Renal cortex interstitium (tissue), 15 donors: ENCODE data around the gene CNTNAP3B. TPM values are rescaled to one million over a fixed set of nuclear protein-coding genes. Genes with fewer than 3 reads are reported as not detected.
A peak's percentile ranks its signal among the peaks of the same experiment; 100 is the strongest.
"Not testable (repeated sequence)": the region's sequence is repeated elsewhere in the genome, so short reads cannot be mapped to it uniquely, and the experiment has no call there.

ENCODE experiments used
- DNase-seq, 11 donors: peaks; one replicate each; pipeline ENCODE4 v3.0.0-alpha.2; 2013; ENCODE audit warnings: low read depth in 9 of 11, low spot score in 4 of 11; ENCODE audit errors: extremely low read depth in 1 of 11
- long read RNA-seq, 16 experiments: transcript quantifications; one replicate each; lab custom pipeline, GENCODE V29; 2026
- polyA plus RNA-seq, 3 donors: library from polyadenylated mRNA; unstranded; fragments of 120-200 nt; gene quantifications; one replicate each; pipeline ENCODE4 v1.2.1, GENCODE V29; 2013; ENCODE audit not compliant: insufficient read length in 3 of 3

Gene CNTNAP3B
- polyA plus RNA-seq: 10 to 100 TPM; 13.2 to 20.2 (median 16.7) TPM
- long read RNA-seq, donor 1: 0 reads
- long read RNA-seq, donor 2: 0 reads
- long read RNA-seq, donor 3: 0 reads
- long read RNA-seq, donor 4: 0 reads
- long read RNA-seq, donor 5: 0 reads
- long read RNA-seq, donor 6: 0 reads
- long read RNA-seq, donor 7: 0 reads
- long read RNA-seq, donor 8: 0 reads
- long read RNA-seq, donor 9: 0 reads
- long read RNA-seq, donor 10: 0 reads
- long read RNA-seq, donor 11: 0 reads
- long read RNA-seq, donor 12: 0 reads
- long read RNA-seq, donor 13: 0 reads
- long read RNA-seq, donor 14: 0 reads
- long read RNA-seq, donor 15: 0 reads
- long read RNA-seq, donor 16: 0 reads

DNA sequence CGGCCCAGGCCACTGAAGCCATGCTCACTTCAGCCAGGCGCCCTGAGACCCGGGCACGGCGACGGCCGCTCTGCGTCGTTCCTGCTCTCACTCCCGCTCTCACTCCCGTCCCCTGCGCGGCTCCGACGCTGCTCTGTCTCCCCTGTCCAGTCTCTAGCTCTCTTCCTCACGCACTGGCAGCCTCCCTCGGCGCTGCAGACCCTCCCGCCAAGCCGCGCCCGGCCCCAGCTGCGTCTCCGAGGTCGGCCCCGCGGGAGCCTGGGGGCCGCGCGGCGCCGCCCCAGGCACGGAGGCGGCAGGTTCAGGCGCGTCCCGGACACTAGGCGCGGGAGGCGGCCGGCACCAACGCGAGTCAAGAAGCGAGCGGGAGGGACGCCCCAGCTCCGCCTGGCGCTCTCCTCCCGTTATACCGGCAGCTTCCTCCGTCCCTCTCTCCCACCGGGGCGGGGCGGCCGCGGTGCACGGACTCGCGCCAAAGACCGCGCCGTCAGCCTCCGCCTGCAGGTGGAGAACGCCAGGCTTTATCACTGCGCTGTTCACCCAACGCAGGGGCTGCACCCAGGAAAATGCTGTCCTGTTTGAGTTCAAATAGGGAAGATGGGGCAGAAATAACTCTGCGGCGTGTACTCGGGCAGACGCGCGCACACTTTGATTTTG, at the start of gene CNTNAP3B:
TSS of gene CNTNAP3B (minus strand) at position 354 of the 657 bp plus-strand sequence. CDS start at position 22, 332 bp downstream.
- DNase-seq: not testable (repeated sequence)

DNA sequence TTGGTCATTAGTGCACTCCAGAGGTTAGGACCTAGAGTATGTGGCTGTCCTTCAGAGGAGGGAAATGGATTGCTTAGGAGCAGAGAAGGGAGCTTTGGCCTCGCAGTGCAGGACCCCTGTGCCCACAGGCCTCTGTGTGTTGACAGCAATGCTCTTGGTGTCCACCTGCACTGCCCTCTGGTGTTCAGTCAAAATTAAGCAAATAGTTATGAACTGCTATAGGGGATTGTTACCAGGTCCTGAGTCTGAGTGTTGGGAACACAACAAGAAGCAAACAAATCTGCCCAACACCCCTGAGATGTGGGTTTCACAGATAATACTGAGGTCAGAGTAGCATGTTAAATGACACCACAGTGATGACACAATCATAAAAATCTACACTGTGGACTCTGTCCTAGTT, 31.1 kb upstream of the CNTNAP3B start:
- DNase-seq: peak in 5 of 11 donors; percentile 1 to 17 (median 3)

DNA sequence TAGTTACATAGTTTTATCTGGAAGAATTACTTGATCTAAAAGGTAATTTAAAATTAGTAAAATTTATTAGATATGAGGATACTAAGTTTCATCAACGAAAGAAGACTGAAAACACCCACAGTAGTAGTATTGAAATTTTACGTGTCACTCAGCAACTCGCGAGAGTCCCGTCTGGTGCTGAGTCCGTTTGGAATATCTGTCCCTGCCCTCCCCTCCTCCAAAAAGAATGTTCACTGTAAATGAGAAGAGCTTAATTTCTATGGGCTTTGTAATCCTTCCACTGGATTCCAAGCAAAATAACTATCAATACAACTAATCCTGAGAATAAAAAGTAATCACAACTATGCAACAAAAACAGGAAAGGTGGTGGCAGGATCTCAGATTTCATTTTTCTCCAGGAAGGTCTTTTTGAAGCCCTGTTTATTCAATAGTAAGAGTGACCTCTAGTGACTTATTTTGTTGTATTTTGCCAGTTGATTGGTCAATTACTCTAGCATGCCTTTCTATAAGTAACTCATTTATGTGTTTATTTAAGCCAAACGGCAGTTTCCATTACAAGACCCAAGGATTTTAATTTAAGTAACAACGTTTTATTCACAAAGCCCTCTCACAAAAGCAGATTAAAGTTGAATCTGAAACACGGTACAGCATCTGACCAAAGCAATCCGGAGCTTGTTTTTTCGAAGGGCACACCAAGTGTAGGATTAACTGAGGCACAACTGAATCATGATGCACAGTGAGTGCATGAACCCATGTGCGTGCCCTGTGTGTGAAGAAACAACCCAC, 2.0 kb downstream of the CNTNAP3B start:
- peak in 2 of 11 donors; percentile 2 to 14 for DNase-seq

DNA sequence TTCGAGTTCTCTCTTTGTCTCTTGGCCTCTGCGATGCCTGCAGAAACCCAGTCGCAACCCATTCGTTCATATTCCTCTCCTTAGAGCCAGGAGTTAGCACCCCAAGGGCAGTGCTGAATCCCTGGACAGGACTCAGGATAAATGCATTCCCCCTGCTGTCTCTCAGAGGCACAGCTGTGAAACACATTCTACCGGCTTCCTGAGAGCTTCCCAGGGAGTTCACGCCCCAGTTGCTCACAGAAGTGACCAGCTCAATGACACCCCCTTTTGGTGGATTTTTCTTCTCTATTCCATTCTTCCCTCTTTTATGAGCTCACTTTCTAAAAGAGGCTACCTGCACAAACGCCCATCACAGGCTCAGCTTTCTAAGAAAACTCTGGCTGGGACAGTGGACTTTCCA, 8.2 kb downstream of the CNTNAP3B start:
- not testable (repeated sequence) for DNase-seq

DNA sequence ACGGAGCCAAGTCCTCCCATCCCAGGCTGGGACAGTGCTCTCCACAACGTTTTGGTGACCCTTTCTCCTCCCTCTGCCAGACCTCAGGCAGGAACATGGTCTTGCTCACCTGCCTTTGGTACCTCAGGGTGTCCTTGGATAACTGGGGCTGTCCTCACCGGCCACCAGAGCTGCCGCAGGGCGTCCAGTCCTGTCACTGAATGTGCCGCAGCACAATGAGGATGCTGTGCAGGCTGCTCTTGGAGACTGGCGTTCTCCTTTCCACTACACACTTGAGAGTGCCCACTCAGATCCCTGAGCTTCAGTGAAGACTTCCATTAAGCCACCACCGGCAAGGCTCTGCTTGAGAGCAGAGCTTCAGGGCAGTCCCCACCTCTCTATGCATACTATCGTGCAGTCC, 33.3 kb downstream of the CNTNAP3B start:
- DNase-seq: not testable (repeated sequence)

DNA sequence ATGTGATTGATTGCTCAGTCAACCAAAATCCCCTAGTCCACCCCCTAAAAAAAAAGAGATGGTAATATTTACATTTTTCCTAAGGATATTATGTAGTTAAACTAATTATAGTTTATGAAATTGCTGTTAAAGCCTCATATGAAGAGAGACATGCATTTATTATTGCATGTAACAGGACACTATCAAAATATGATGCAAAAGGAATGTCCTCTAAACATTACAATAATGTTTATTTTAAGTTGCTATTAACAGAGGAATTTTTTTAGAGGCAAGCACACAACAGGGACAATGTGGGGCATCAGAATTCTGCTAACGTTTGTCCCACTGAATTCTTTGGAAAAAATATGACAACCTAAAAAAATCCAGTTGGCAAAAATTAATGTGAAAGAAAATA, 44.7 kb downstream of the CNTNAP3B start:
- not testable (repeated sequence) for DNase-seq

DNA sequence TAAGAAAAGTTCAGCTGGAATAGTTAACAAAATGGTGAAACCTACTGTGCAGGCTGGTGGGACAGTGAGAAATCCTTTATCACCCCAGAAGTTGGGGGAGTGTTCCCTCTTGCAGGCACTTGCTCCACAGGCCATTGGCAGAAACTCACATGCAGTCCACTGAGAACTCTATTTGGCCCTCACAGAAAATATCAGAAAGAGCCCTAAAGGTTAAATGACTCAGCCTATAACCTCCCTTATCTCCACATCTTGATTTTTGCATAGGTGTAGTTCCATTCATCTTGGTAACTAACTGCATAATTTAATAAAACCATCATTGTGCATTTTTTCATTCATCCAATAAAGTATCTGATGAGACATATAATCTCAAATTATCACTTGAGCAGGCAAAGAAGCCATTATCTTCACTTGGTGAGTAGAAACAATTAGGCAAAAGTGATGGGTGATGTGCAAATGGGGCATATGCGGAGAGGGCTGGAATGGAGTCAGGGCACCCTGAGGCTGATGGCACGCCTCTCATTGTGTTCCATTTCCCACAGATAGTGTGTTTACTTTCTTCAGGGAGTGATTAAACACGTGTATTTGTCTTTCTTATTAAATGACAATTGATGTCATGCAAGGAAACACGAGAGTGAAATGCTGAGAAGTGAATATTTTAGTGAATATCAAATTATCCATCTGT, 45.2 kb downstream of the CNTNAP3B start:
- not testable (repeated sequence) for DNase-seq

DNA sequence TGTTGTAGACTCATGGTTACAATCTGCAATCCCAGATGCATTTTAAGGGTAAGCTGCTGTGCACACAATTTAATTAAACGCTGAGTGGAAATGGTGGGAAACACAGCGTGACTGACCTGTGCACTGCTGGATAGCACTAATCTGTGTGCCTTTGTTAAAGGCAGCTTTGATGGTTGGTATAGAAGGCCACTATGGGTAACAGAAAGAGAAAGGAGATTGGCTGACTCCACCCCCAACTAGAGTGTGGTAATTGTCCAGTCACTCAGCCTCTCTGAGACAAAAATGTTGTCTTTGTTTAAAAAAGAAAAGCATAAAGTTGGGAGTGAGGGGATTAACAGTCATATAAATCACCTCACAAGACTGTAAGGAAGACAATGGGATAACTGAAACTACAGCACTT, 48.9 kb downstream of the CNTNAP3B start:
- not testable (repeated sequence) for DNase-seq

DNA sequence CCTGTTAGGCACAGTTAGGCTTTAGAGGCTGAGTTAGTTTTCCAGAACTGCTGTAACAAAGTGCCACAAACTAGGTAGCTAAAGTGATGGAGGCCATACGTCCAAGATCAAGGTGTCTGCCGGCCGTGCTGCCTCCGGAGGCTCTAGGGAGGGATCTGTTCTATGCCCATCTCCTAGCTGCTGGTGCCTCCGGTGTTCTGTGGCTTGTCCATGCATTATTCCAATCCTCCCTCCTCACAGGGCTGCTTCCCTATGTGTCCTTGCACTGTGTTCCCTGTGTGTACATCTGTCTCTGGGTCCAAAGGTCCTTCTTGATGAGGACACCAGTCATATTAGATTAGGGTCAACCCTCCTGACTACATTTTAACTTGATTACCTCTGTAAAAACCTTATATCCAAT, 54.4 kb downstream of the CNTNAP3B start:
- not testable (repeated sequence) for DNase-seq

DNA sequence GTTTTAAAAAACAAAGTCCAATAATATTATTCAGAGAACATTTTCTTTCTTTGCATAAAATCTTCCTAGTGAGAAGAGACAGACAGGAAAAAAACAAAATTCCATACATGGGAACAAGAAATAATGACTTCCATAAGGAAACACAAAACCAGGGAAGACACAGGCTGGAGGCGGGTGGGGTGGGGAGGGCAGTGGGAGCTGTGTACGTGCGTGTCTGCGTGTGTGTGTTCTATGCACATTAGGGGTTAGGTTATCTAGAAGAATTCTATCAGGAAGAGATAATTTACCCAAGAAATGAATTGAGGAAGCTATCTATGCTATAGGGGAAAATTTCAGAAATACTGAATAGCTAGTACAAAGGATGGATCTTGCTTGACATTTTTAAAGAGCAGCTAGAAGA, 58.2 kb downstream of the CNTNAP3B start:
- not testable (repeated sequence) for DNase-seq

DNA sequence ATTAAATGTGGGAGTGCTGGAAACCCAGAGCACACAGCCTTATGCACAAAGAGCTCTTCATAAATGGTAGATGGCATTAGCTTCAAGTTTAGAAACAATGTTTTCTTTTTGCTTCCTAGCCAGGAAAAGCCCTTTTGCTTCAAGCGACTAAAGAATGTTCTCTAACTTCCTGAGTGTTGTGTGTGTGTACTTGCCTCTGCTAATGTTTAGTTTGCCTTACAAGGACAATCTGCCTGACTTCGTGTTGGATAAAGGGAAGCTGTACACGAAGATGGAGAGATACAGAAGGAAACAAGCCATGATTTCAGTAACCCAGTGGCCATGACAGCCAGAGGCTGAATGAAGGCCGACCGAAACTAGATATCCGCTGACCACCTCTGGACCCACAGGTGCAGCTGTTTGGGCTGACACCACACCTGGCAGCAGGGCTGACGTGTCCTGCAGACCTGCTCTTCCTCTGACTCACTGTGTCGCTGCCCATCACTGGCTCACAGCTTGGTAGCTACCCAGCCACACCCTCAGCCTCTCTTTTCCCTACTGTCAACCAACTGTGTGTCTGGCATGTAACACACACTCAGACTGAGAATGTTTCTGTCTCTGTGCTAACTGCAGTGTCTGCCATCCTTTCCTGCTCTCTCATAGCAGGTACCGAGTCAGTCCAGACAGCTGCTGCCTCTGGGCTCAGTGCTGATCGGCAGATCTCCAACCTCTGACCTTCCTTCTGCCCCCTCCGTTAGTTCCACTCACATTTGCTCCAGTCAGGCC, 59.0 kb downstream of the CNTNAP3B start:
- not testable (repeated sequence) for DNase-seq

DNA sequence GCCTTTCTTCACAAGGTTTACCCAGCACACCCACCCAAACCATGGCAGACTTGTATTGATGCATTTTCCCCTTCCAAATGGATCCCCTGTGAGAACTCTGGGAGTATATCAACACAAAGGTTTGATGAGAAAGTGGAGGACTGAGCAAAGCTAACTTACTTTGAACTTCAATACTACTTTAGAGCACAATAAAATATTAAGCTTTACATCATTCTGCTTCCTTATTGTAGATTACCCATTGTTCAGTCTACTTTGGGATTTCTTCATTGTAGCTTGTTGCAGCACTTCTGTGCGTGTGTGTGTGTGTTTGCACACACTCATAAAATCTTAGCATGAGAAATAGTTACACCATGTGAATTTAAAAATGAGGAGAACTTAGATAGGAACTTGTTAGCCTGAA, 75.4 kb downstream of the CNTNAP3B start:
- DNase-seq: not testable (repeated sequence)

DNA sequence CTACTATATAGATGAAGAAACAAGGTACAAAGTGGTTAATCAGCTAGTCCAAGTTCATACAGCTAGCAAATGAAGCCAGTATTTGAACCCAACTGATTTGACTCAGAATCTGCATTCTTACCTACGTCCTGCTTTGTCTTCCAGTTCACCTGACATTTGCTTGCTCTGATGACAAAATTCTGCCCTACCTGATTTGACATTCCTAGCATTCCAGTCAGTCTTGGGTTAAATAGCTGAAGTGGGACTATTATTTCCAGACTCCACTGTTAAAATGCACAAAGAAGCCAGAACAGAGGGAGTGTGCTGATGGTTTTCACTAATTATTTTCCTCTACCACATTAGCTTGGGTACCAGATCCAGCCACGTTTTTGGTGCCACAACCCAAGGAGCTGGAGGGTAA, 78.5 kb downstream of the CNTNAP3B start:
- not testable (repeated sequence) for DNase-seq

DNA sequence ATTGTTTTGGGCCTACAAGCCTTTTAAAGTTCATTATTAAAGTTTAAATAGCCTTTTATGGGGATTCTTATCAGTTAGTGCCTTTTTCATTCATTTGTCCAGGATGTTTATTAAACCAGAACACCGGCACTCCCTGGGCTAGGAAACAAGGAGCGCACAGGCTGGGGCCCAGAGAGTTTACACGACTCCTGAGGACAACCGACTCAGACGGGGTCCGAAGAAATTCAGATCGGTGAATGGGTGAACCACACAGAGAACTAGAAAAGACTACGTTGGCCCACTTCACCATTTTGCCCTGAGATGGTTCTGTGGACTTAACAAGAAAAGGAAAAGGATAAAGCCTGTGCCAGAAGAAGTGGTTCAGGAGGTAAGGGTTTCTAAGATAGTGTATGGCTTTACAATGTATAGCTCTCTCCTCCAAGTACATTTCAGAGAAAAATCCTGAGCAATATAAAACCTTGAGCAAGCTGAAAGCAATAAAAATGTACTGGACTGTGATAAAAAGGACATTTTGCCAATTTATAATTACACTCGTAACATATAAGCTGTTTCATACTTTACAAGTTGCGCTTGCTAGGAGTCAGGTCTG, 84.7 kb downstream of the CNTNAP3B start:
- not testable (repeated sequence) for DNase-seq

DNA sequence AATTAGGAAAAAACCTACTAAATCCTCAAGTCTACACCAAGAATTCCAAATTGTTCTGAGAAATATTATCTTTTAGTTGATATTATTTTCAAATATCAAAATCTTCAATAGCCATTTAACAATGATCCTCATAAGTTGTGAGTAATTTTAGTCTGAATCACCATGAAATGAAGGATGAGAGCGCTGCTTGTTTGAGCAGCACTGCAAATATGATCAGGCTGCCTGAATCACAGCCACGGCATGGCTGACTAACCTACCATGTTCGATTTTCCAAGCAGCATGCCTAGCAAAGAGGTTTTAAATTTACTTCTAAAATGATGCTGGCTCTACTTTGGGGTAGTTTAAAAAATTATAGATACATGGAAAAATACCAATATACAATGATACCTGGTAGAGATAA, 95.7 kb downstream of the CNTNAP3B start:
- not testable (repeated sequence) for DNase-seq

DNA sequence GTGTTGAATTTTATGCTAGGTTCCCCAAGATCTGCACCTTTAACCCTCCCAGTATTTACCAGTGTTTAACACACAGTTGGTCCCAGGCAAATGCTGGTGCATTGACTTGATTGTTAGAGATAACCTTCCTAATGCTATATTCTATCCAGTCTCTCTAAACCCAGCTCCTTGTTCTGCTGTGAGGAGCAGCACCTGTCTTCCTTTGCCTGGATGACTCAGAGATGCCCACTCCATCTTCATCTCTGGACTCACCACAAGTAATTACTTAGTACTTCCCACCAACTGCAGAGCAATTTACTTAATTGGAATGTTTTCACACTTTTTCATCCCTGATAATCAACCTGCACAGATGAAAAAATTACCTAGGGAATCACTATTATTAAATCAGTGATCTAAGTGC, 108.6 kb downstream of the CNTNAP3B start:
- not testable (repeated sequence) for DNase-seq

DNA sequence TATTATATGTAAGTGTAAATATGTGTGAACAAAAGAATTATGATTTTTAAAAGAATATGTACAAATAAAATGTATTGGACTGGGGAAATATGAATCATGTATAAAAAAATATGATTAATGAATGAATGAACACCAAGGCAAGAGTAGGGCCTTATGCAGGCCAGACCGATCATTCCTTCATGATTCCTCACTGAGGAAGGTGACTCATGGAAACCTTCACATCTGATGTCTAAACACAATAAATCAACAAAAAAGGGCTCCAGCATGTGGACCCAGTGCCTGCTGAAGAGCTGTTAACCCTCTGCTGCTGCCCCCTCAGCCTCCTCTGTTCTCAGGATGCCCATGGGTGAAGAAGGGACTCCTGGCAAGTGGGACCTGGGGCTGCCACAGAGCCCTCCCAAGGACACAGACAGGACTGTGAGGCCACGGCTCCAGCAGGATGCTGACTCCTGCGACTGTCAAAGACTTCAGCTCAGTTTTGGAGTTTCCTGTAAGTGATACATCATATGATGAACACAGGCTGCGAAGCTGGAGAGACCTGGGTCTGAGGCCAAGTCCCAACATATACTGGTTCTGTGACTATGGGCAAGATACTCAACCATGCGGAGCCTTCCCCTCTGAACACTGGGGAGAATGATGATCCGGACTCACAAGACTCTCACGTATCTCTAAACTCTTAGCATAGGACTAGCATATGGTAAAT, 110.9 kb downstream of the CNTNAP3B start:
- DNase-seq: not testable (repeated sequence)
